ENCODE measurements around the gene ERBIN. TPM values are rescaled to one million over a fixed set of nuclear protein-coding genes. Genes with fewer than 3 reads are reported as not detected.

The ERBIN gene
- total and polyA plus RNA-seq, 10 of the 15 experiments (the other 5 are each of a cell fraction or from before 2014, with no cell fraction given): 9.5 to 91.1 (median 49.4) TPM

GRCh38 chr5:65925044-65925600 lies 1.3 kb upstream of the ERBIN start (continued):
- TF ChIP-seq ZBTB40 (IDR thresholded peaks at IDR 0.05; ENCODE audit: borderline replicate concordance) (no peak), TAF1 (IDR thresholded peaks at IDR 0.05; ENCODE audit: borderline replicate concordance, low read depth, low read length) (peak; percentile 83), ZNF274 (IDR thresholded peaks at IDR 0.05; ENCODE audit: insufficient read depth, insufficient read length) (no peak), SMAD5 (IDR thresholded peaks at IDR 0.05; ENCODE audit: low read depth) (no peak; the same call in 1 of the 2 replicates), ZBTB4 (CRISPR knock-in tag; IDR thresholded peaks at IDR 0.05) (no peak), SUPT20H (IDR thresholded peaks at IDR 0.05; ENCODE audit: borderline replicate concordance, control insufficient read depth, low read depth, low read length) (no peak), E2F4 (IDR thresholded peaks at IDR 0.05; ENCODE audit: low read depth, low read length) (no peak), ZSCAN29 (IDR thresholded peaks at IDR 0.05) (no peak), EZH2 (IDR thresholded peaks at IDR 0.05; ENCODE audit: borderline replicate concordance, control insufficient read depth, low read depth, low read length) (no peak), MXI1 (IDR thresholded peaks at IDR 0.05; ENCODE audit: low read depth, low read length) (no peak), SMAD1 (IDR thresholded peaks at IDR 0.05; ENCODE audit: low read depth, partially characterized antibody) (no peak), FOXM1 (IDR thresholded peaks at IDR 0.05; ENCODE audit: low read depth, low read length) (no peak), GATAD2B (conservative IDR thresholded peaks at IDR 0.05; ENCODE audit: low read depth) (peak; percentile 78), POLR2AphosphoS2 (IDR thresholded peaks at IDR 0.05; ENCODE audit: low read depth, low read length) (no peak), ATF3 (IDR thresholded peaks at IDR 0.05; ENCODE audit: borderline replicate concordance, extremely low read depth, low read depth, low read length) (no peak), JUNB (IDR thresholded peaks at IDR 0.05) (no peak), IRF3 (IDR thresholded peaks at IDR 0.05) (no peak)
- TF ChIP-seq, protein P1, sequence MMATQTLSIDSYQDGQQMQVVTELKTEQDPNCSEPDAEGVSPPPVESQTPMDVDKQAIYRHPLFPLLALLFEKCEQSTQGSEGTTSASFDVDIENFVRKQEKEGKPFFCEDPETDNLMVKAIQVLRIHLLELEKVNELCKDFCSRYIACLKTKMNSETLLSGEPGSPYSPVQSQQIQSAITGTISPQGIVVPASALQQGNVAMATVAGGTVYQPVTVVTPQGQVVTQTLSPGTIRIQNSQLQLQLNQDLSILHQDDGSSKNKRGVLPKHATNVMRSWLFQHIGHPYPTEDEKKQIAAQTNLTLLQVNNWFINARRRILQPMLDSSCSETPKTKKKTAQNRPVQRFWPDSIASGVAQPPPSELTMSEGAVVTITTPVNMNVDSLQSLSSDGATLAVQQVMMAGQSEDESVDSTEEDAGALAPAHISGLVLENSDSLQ (IDR thresholded peaks at IDR 0.05): no peak

All from GM12878 (cell line).